ENCODE measurements around the gene NTN1. TPM values are rescaled to one million over a fixed set of nuclear protein-coding genes. Genes with fewer than 3 reads are reported as not detected.

Gene NTN1
- polyA plus RNA-seq, 1 experiment = 0.06 TPM

DNA sequence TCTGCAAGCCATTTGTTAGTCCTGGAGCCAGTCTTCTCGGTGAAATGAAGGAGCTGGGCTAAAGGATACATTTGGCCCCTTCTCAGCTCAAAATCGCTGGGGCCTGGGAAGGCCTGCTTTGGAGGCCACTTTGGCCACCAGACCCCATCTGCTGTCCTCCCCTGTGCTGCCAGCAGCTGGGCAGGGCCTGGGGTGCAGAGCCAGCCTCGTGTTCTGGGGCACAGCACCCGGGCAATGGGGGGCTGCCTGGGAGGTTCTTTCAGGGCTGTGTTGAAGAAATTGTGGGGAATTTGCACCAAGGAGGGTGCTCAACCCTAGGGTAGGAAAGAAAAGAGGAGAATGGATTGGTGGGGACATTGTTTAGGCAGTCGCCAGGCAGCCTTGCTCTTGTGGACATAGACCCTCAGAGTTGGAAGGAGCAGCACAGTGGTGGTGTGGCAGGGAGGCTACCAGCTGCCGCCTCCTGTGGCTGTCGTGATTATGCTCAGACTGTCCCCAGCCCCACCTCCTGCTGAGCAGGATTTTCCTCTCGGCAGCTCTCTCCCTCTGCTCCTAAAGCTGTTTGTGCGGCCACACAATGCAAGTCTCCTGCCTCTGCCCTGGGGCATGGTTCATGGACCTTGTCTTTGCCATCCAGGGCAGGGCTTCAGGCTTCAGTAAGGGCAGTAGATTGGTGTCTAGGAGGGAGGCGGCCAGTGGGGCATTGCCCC is 174.8 kb downstream of the NTN1 start:
- CTCF ChIA-PET = no interaction called here
- POLR2A ChIA-PET = no interaction called here

DNA sequence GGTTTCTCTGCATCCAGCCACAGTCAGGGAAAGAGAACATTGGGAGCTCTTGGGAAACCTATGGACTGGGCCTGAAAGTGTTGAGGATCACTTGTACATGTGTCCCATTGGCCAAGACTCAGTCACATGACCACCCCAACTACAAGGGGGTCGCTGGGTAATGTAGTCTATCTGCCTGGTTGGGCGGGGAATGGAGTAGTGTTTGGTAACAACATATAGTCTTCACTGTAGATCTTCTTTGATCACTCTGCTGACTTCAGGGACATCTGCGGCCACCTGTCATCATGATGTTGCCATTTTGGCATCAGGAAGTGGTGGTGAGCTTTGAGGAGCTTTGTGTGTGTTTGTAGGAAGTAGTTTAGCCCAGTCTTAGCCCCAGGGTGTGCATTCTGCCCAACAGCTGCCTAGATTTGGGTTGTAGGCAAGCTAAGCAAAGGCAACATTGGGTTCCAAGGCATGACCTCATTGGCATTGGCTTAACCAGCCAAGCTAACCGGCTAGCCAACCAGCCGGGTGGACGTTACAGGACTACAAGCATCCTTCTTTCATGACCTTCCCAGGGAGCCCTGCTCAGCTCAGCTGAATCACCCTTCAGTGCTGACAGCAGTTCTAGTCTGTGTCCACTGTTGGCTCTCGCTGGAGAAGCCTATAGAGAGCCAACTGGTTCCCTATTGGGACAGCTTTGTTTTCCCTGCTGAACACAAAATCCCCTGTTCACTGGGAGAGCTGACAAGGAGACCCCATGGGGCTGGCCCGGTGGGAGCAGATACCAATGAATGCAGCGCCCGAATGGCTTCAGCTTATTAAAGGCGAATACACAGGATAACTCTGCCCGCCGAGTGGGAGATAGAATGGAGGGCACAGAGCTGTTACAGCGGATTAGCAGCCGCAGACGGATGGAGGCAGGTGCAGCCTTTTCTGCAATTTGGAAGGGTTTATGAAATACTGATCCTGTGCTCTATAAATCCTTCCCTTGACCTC is 178.6 kb downstream of the NTN1 start:
- H3K27me3 ChIP-seq (ENCODE audit: control insufficient read depth, insufficient read depth, low read length) = no peaks in the 10 kb centered on the region
- DNase-seq (ENCODE audit: low read depth) = no peak
- ChIA-PET POLR2A (no interaction called here), CTCF (interaction anchor here (1.0 to 1.4 kb wide), 3 partner anchors 11 to 19 kb away, joined by 3 to 4 read pairs (median 4); no protein-coding TSS in a partner anchor)
- TF ChIP-seq, protein P1, sequence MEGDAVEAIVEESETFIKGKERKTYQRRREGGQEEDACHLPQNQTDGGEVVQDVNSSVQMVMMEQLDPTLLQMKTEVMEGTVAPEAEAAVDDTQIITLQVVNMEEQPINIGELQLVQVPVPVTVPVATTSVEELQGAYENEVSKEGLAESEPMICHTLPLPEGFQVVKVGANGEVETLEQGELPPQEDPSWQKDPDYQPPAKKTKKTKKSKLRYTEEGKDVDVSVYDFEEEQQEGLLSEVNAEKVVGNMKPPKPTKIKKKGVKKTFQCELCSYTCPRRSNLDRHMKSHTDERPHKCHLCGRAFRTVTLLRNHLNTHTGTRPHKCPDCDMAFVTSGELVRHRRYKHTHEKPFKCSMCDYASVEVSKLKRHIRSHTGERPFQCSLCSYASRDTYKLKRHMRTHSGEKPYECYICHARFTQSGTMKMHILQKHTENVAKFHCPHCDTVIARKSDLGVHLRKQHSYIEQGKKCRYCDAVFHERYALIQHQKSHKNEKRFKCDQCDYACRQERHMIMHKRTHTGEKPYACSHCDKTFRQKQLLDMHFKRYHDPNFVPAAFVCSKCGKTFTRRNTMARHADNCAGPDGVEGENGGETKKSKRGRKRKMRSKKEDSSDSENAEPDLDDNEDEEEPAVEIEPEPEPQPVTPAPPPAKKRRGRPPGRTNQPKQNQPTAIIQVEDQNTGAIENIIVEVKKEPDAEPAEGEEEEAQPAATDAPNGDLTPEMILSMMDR (IDR thresholded peaks at IDR 0.05; ENCODE audit: insufficient read depth, low read depth, low read length) = no peak
- H3K36me3 ChIP-seq (ENCODE audit: control insufficient read depth, insufficient read depth, low read length) = no peaks in the 10 kb centered on the region
- no peak overlapping the region for H3K4me3 ChIP-seq (ENCODE audit: low read depth, low read length)

More for the DNA sequence above, 174.8 kb downstream of the NTN1 start:
- TF ChIP-seq, protein P1 (IDR thresholded peaks at IDR 0.05; ENCODE audit: insufficient read depth, low read depth, low read length) = no peak
- no peaks in the 10 kb centered on the region for H3K27me3 ChIP-seq (ENCODE audit: control insufficient read depth, insufficient read depth, low read length)
- no peaks in the 10 kb centered on the region for H3K36me3 ChIP-seq (ENCODE audit: control insufficient read depth, insufficient read depth, low read length)
- H3K4me3 ChIP-seq (ENCODE audit: low read depth, low read length) = no peak overlapping the region
- no peak for DNase-seq (ENCODE audit: low read depth)

DNA sequence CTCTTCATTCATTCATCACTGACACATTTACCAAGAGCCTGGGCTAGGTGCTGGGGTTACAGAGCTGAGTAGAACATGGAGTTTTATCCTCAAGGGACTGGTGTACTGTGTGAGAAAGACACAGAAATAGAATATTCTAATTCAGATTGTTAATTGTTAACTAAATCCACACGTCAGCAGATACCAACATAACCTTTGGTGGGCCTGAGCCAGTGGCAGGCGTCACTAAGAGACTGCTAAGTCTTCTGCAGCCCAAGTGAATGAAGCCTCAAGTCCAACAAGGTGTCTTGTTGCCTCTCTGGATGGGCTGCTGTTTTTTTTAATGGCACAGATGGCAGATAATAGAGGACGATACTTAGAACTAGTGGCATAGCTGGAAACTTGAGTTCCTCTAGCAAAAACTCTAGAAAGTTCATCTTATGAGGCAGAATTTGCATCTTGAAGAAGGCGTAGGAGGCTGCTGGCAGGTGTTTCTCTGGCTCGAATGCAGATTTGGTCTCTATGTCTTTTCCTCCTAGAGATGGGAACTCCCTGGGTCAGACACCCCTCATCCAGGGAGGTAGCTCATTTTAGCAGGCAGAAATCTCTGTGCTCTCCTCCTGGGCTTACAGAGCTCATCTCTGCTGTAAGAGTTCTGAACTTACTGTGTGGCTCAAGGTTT is 179.5 kb downstream of the NTN1 start:
- TF ChIP-seq, protein P1 (IDR thresholded peaks at IDR 0.05; ENCODE audit: insufficient read depth, low read depth, low read length) = no peak
- ChIA-PET POLR2A (no interaction called here), CTCF (interaction anchor here (1.3 to 1.4 kb wide), 2 partner anchors 10 to 12 kb away, joined by 3 to 4 read pairs; no protein-coding TSS in a partner anchor)
- no peaks in the 10 kb centered on the region for H3K27me3 ChIP-seq (ENCODE audit: control insufficient read depth, insufficient read depth, low read length)
- no peaks in the 10 kb centered on the region for H3K36me3 ChIP-seq (ENCODE audit: control insufficient read depth, insufficient read depth, low read length)
- DNase-seq (ENCODE audit: low read depth) = no peak
- no peak overlapping the region for H3K4me3 ChIP-seq (ENCODE audit: low read depth, low read length)

DNA sequence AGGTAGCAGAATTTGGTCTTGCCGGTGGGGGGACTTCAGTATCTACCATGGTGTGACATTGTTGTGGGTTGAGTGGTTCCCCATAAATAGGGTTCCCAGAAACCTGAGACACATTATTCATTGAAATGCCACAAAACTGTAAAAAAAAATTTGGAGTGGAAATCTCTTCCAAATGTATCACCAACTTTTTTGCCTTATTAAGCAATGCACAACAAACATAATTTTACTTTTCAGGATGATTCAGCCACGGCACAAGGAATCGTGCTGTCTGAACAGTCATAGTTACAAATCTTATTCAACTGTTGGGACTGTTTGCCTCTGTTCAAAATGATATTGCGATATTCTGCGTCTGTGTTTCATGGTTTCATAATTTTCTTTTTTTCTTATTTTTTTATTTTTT is 181.2 kb downstream of the NTN1 start:
- ChIA-PET POLR2A (no interaction called here), CTCF (no interaction called here)
- H3K36me3 ChIP-seq (ENCODE audit: control insufficient read depth, insufficient read depth, low read length) = no peaks in the 10 kb centered on the region
- H3K27me3 ChIP-seq (ENCODE audit: control insufficient read depth, insufficient read depth, low read length) = no peaks in the 10 kb centered on the region
- TF ChIP-seq, protein P1 (IDR thresholded peaks at IDR 0.05; ENCODE audit: insufficient read depth, low read depth, low read length) = no peak
- H3K4me3 ChIP-seq (ENCODE audit: low read depth, low read length) = no peak overlapping the region
- DNase-seq (ENCODE audit: low read depth) = no peak

Measured in BJ (cell line).